Upper lobe of right lung (tissue), 1 donor: ENCODE data around the gene HSD17B2. TPM values are rescaled to one million over a fixed set of nuclear protein-coding genes. Genes with fewer than 3 reads are reported as not detected.
A peak's percentile ranks its signal among the peaks of the same experiment; 100 is the strongest.

Experiments used
- ATAC-seq: fragments of 200-7000 bp; cut with Tn5 transposase; one replicate; pipeline ENCODE4 v1.9.1; 2020; ENCODE audit warnings: mild to moderate bottlenecking, moderate library complexity
- DNase-seq: peaks from one replicate; pipeline ENCODE4 v3.0.0-alpha.2; 2020
- H3K27ac ChIP-seq: fragments of 200-600 bp; one replicate; pipeline ENCODE4 v1.8.0; 2022
- H3K27me3 ChIP-seq: fragments of 200-600 bp; one replicate; pipeline ENCODE4 v1.8.0; 2022; ENCODE audit warnings: mild to moderate bottlenecking
- H3K36me3 ChIP-seq: fragments of 200-600 bp; one replicate; pipeline ENCODE4 v1.8.0; 2022
- H3K4me1 ChIP-seq: fragments of 200-600 bp; one replicate; pipeline ENCODE4 v1.8.0; 2022
- H3K4me3 ChIP-seq: fragments of 200-600 bp; one replicate; pipeline ENCODE4 v1.8.0; 2022; ENCODE audit warnings: mild to moderate bottlenecking
- H3K9me3 ChIP-seq: fragments of 200-600 bp; one replicate; pipeline ENCODE4 v1.8.0; 2022
- intact Hi-C: fragments of 100-400 bp; cut with DNase I; formaldehyde crosslinking; loops from one replicate; pipeline ENCODE4 v1.11.0; 2022
- total RNA-seq: library from RNA; stranded (reverse); fragmentation: NEBNext Ultra II Directional; extraction: Animal tissue kit (Norgen Biotek cat#: 25700); gene quantifications from one replicate; pipeline ENCODE4 v1.2.1, GENCODE V29; 2021
- TF ChIP-seq, protein P1 (sequence below): fragments of 200-600 bp; IDR thresholded peaks from one replicate; pipeline ENCODE4 v1.8.0; 2022; ENCODE audit warnings: antibody characterized with exemption
- donor health status: DM: no; HTN: yes; CAD: no; lungs with severe emphysema.

The HSD17B2 gene
- total RNA-seq, 1 donor from 2014 or later = 3.1 TPM

DNA sequence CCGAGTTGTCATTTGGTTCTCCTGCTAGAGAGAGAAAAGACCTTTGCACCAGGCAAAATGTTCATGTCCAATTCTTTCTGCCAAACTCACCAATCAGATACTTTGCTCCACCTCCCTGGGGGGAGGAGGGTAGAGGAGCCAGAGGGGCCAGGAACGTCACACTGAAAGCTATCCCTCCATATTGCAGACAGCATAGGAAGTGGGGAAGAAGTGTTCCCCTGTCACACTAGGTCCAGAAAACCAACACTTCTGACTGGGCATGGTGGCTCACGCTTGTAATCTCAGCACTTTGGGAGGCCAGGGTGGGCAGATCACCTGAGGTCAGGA is 9.5 kb downstream of the HSD17B2 start:
- H3K27ac ChIP-seq = peak overlapping the region; percentile 47
- no peak for DNase-seq
- ATAC-seq = no peak
- H3K4me1 ChIP-seq = peaks cover 5% of the 10 kb centered on the region
- intact Hi-C loops = no loop called here
- H3K4me3 ChIP-seq = no peak overlapping the region
- TF ChIP-seq, protein P1, sequence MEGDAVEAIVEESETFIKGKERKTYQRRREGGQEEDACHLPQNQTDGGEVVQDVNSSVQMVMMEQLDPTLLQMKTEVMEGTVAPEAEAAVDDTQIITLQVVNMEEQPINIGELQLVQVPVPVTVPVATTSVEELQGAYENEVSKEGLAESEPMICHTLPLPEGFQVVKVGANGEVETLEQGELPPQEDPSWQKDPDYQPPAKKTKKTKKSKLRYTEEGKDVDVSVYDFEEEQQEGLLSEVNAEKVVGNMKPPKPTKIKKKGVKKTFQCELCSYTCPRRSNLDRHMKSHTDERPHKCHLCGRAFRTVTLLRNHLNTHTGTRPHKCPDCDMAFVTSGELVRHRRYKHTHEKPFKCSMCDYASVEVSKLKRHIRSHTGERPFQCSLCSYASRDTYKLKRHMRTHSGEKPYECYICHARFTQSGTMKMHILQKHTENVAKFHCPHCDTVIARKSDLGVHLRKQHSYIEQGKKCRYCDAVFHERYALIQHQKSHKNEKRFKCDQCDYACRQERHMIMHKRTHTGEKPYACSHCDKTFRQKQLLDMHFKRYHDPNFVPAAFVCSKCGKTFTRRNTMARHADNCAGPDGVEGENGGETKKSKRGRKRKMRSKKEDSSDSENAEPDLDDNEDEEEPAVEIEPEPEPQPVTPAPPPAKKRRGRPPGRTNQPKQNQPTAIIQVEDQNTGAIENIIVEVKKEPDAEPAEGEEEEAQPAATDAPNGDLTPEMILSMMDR = no peak
- no peaks in the 10 kb centered on the region for H3K27me3 ChIP-seq
- no peaks in the 10 kb centered on the region for H3K9me3 ChIP-seq
- H3K36me3 ChIP-seq = no peaks in the 10 kb centered on the region

DNA sequence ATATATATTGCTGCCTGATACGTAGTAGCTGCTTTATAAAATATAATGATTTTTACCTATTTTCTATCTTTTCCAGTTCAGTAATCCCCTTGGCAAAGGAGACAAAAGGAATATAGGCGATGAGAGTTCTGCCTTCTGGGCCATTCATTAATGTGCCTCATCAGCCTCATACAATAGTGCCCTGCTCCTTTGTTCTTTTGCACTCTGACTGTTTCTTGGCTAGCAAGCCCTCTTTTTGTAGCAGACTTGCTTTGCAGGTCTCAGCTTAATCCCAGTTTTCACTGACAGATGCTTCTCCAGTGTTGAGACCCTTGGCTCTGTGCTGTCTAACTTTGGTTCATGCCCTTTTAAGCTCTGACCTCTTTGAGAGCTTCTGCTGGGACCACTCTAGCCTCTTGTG is 10.4 kb downstream of the HSD17B2 start:
- intact Hi-C loops = no loop called here
- Histone ChIP-seq H3K4me1 (peaks cover 5% of the 10 kb centered on the region), H3K27ac (peak overlapping the region; percentile 47), H3K4me3 (no peak overlapping the region), H3K9me3 (no peaks in the 10 kb centered on the region), H3K27me3 (no peaks in the 10 kb centered on the region), H3K36me3 (no peaks in the 10 kb centered on the region)
- no peak for ATAC-seq
- DNase-seq = no peak
- TF ChIP-seq, protein P1 = no peak

DNA sequence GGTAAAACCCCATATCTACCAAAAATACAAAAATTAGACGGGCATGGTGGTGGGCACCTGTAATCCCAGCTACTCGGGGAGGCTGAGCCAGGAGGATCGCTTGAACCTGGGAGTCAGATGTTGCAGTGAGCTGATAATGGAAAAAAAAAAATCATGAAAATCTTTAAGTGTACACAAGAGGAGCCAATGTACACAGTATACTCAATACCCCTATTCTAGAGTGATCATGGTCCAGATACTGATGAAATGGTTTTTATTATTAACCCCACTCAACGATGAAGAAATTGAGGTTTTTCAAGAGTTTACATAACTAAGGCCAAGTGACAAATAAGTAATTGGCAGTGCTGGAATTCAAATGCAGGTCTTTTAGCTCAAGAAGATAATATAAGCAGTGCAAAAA is 11.5 kb downstream of the HSD17B2 start:
- H3K4me1 ChIP-seq = peaks cover 5% of the 10 kb centered on the region
- no peaks in the 10 kb centered on the region for H3K36me3 ChIP-seq
- ATAC-seq = no peak
- DNase-seq = no peak
- no peaks in the 10 kb centered on the region for H3K27me3 ChIP-seq
- H3K27ac ChIP-seq = peak overlapping the region; percentile 70
- no peak overlapping the region for H3K4me3 ChIP-seq
- intact Hi-C loops = no loop called here
- TF ChIP-seq, protein P1 = no peak
- no peaks in the 10 kb centered on the region for H3K9me3 ChIP-seq

DNA sequence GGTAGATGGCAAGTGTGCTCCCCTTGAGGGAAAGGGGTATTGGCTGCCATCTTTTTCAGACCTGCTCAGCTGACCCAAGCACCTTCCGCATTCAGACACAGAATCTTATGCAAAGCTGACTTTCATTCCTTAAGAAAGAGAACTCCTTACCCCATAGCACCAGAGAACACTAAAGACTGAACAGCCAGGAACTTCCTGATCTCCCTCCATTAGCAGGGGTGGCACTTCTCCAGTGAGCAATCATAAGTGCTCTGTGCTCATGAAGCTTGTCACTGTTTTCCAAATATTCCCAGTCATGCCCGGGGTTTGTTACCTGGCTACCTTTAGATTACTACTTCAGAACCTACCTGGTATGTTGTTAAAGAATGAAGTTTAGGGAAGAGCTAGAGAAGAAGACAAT is 11.9 kb downstream of the HSD17B2 start:
- TF ChIP-seq, protein P1 = no peak
- no peak overlapping the region for H3K4me3 ChIP-seq
- DNase-seq = no peak
- no peaks in the 10 kb centered on the region for H3K36me3 ChIP-seq
- peak; percentile 85 for ATAC-seq
- H3K27me3 ChIP-seq = no peaks in the 10 kb centered on the region
- H3K9me3 ChIP-seq = no peaks in the 10 kb centered on the region
- intact Hi-C loops = no loop called here
- peaks cover 5% of the 10 kb centered on the region for H3K4me1 ChIP-seq
- H3K27ac ChIP-seq = peak overlapping the region; percentile 70

DNA sequence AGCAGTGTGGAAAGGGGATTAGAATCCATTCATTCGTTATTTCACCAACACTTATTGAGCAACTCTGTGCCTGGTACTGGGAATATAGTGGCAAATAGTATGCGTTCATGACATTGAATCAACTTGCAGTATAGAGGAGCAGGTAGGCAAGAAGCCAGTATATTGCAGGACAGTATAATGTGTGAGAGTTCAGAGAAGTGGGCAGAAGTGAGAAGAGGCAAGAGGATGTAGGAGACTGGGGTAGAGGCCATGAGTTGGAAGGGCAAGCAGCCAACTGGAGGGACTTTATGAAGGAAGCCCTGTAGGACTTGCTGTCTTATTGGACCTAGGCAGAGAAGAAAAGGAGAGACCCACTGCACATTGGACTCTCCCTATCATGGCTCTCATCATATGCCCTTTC is 12.3 kb downstream of the HSD17B2 start:
- Histone ChIP-seq H3K4me3 (no peak overlapping the region), H3K36me3 (no peaks in the 10 kb centered on the region), H3K4me1 (peaks cover 5% of the 10 kb centered on the region), H3K27me3 (no peaks in the 10 kb centered on the region), H3K9me3 (no peaks in the 10 kb centered on the region), H3K27ac (peak overlapping the region; percentile 70)
- TF ChIP-seq, protein P1 = no peak
- ATAC-seq = peak; percentile 68
- intact Hi-C loops = no loop called here
- no peak for DNase-seq

DNA sequence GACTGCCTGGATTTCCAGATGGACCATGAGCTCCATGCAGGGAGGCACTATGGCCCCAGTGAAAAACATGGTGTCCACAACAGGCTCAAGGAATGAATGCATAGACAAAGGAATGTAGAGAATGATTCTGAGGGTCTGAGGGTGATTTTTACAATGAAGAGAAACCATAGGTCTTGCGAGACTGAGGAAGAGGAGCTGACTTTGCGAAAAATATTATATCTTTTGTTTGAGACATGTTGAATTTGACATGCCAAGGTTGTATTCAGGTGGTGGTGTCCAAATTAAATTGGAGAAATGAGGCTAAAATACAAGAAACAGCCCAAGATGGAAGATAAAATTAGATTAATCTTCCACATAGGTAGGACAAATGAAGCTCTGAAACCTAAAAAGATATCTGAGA is 12.7 kb downstream of the HSD17B2 start:
- intact Hi-C loops = no loop called here
- H3K27ac ChIP-seq = peak overlapping the region; percentile 70
- TF ChIP-seq, protein P1 = no peak
- no peaks in the 10 kb centered on the region for H3K9me3 ChIP-seq
- ATAC-seq (no peak), DNase-seq (no peak)
- peaks cover 5% of the 10 kb centered on the region for H3K4me1 ChIP-seq
- no peaks in the 10 kb centered on the region for H3K27me3 ChIP-seq
- H3K36me3 ChIP-seq = no peaks in the 10 kb centered on the region
- no peak overlapping the region for H3K4me3 ChIP-seq
